Daoy (cell line): ENCODE data around the gene NUPR2. TPM values are rescaled to one million over a fixed set of nuclear protein-coding genes. Genes with fewer than 3 reads are reported as not detected.
A peak's percentile ranks its signal among the peaks of the same experiment; 100 is the strongest.
"Not testable (repeated sequence)": the region's sequence is repeated elsewhere in the genome, so short reads cannot be mapped to it uniquely, and the experiment has no call there.

Source experiments
- DNase-seq: peaks from one replicate; pipeline ENCODE4 v3.0.0-alpha.2; 2015; ENCODE audit warnings: low read depth
- total RNA-seq: library from RNA; depleted of rRNA; stranded (reverse); fragments of >200 nt; shearing (Covaris generic); gene quantifications from 2 replicates; pipeline ENCODE4 v1.2.3, GENCODE V29; 2014; rRNA removed

The NUPR2 gene
- total RNA-seq, result not detected in 2 replicates

- no peak for DNase-seq
These were observed at the start of gene NUPR2 for GRCh38 chr7:56115852-56116538. TSS of gene NUPR2 (minus strand) at chr7:56116417. CDS start at chr7:56116314, 103 bp downstream.

DNA sequence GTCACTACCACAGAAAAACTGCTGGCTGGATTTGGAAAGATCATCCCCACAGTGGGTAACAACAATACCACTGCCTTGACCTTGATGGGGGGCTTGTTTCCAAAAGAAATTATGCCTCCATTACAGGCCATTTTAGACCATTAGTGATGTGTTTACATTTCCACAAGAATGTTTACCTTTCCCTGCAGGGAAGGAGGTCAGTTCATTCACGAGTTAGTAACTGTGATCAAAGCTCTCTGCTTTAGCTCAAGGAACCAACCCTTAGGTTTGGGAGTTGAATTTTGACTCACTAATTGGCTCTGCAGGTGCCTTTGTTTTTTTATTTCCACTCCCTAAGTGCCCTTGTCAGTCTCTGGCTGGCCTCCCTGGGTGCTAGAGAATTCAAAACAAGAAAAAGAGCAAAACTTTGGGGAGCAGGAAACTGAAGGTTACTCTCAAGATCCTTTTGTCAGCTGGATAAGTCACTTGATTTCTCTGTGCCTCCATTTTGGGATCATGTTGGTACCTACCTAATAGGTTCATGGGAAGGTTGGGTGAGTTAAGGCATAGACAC, 41.1 kb upstream of the NUPR2 start:
- DNase-seq, result no peak

- not testable (repeated sequence) for DNase-seq
These were observed 14.8 kb upstream of the NUPR2 start for GRCh38 chr7:56131062-56131461.

GRCh38 chr7:56127241-56127975, 11.2 kb upstream of the NUPR2 start:
- no peak for DNase-seq

DNA sequence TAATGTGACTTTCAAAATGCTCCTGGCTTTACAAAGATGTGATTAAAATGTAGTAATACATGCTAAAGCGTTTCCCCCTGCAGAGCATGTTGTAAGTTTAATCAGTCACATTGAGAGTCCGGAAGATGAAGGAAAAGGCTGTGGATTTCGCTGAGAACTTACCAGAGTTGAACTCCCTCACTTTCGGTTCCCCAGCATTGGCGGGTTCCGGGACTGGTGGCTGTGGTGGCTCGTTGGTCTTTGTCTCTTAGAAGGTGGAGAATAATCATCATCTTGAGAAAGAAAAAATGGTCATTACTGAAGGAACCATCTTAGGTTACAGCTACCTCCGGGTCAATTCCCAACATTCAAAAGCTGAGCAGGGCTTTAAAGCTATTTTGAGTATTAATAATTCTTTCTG, 9.6 kb upstream of the NUPR2 start:
- peak; percentile 36 for DNase-seq

DNA sequence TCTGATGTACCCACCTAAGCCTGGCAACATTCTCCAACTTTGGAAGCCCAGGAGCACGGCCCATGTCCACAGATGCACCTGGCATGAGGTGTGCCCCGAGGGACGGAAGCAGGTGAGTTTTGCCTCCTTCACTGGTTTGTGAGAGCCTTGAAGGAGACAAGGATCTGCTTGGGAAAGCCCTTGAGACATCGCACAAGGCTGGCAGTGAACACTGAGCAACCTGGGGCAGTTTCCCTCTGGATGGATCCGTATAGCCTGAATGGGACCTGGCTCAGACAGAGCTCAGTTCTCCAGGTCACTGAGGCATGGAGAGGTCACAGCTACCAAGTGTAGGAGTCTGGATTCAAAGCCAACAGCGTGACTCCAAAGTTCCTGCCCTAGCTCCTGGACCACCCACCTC, 8.8 kb upstream of the NUPR2 start:
- DNase-seq, result no peak

- DNase-seq, result peak; percentile 44
These were observed 5.2 kb upstream of the NUPR2 start for GRCh38 chr7:56121440-56121839.

GRCh38 chr7:56112244-56112643, 4.0 kb downstream of the NUPR2 start:
- not testable (repeated sequence) for DNase-seq

DNA sequence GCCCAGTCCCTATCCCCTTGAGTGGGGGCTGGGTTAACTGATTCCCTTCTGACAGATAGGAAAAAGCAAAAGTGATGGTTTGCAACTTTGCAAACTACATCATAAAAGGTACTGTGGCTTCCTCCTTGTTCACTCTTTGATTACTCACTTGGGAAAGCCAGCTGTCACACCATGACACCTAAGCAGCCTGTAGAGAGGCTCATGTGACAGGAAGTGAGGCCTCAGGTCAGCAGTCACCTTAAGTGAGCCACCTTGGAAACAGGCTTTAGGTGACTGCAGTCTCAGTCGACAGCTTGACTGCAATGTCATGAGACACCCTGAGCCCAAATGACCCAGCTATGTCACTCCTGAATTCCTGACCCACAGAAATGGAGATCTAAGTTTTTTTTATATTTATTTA, 5.6 kb downstream of the NUPR2 start:
- no peak for DNase-seq

DNA sequence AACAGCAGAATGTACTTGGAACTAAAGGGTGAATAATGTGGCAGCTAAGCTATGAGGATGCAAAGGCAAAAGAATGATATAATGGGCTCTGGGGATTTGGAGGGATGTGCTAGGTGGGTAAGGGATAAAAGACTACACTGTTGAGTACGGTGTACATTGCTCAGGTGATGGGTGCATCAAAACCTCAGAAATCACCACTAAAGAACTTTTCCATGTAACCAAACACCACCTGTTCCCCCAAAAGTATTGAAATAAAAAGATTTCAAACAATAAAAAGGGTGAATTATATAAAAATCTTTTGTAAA, 8.3 kb downstream of the NUPR2 start:
- no peak for DNase-seq

DNA sequence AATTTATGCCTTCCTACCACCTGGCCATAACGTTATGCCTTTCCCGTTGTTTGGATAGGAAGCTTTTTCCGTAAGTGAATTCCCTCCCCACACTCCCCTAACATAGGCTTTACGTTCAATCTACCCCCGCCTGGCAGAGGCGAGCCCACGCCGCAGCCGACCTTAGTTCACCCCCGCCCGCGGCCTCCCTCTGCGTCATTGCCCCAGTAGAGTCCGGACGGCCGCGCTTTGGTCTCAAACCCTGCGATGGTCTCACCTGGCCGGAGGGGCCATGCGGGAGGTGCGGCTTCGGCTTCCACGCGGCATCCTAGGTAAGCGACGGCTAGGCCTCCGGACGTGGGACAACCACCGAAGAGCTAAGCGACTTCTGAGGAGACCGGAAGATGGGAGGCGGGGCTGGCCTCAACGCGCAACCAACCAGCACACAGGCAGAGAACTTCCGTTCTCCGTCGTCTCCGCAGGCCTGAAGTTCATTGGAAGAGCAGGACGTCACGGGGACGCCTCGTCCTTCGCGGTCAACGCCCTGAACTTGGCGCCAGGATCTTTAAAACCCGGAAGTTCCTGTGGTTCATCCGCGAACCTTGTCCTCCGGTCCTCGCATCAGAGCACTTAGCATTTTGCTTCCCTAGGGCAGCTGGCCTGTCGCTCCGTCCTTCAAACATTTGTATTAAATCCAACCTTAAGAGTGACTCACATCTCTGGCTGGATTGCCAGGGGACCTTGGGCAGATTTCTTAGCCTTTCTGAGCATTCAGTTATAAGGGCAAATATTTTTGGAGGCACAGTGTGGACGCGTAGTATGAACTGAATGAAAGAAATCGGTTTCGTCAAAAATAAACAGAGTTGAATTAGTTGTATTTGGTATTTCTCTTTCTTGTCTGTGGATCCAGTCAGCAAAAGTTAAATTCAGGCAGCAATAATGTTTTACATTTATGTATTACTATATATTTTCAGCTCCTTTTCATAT, 9.8 kb downstream of the NUPR2 start, which contains the start of gene CHCHD2:
Gene CHCHD2 (minus strand): TSS at position 369 of the 966 bp plus-strand sequence. CDS start 63 bp downstream, at position 306.
- DNase-seq, result peak; percentile 100

DNA sequence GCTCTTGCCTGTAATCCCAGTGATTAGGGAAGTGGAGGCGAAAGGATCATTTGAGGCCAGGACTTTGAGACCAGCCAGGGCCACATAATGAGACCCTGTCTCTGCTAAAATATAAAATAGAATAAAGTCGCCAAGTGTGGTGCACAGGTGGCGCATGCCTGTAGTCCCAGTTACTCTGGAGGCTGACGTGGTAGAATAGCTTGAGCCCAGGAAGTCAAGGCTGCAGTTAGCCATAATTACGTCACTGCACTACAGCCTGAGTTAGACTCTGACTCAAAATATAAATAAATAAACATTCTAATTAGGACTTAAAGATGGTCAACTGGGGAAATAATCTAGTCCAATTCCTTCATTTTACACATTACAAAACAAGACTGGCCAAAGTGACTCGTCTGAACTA, 10.7 kb downstream of the NUPR2 start:
- peak; percentile 88 for DNase-seq

- not testable (repeated sequence) for DNase-seq
These were observed 12.1 kb downstream of the NUPR2 start for GRCh38 chr7:56104138-56104537.

- no peak for DNase-seq
These were observed 16.6 kb downstream of the NUPR2 start for GRCh38 chr7:56099653-56100052.

DNA sequence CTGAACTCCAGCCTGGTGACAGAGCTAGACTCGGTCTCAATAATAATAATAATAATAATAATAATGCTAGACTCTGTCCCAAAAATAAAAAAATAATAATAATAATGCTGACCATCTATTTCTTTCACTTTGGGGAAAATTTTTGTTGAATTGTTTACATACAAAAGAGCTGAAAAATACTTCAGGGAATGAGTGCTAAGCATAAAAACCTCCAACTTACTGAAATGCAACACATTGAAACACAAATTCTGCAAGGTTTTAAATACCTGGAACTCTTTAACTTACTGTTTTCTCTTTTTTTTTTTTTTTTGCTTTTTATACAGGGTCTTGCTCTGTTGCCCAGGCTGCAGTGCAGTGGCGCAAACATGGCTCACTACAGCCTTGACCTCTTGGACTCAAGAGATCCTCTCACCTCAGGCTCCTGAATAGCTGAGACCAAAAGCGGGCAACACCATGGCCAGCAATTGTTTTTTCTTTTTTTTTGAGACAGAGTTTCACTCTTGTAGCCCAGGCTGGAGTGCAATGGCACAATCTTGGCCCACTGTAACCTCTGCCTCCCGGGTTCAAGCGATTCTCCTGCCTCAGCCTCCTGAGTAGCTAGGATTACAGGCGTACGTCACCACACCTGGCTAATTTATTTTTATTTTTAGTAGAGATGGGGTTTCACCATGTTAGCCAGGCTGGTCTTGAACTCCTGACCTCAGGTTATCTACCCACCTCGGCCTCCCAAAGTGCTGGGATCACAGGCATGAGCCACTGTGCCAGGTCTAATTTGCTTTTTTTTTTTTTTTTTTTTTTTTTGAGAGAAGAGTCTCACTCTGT, 17.8 kb downstream of the NUPR2 start:
- DNase-seq, result not testable (repeated sequence)

DNA sequence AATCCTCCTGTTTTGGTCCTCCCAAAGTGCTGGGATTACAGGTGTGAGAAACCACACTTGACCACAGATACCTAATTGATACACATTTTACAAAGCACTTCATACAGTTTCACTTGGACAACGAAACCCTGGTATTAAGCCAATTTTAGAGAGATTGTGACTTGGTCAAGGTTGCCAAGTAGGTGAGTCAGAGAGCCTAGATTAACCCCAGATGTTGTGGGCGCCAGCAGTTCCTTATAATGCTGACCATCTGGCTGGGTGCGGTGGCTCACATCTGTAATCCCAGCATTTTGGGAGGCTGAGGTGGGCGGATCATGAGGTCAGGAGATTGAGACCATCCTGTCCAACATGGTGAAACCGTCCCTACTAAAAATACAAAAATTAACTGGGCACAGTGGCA, 18.5 kb downstream of the NUPR2 start:
- DNase-seq, result peak; percentile 82

DNA sequence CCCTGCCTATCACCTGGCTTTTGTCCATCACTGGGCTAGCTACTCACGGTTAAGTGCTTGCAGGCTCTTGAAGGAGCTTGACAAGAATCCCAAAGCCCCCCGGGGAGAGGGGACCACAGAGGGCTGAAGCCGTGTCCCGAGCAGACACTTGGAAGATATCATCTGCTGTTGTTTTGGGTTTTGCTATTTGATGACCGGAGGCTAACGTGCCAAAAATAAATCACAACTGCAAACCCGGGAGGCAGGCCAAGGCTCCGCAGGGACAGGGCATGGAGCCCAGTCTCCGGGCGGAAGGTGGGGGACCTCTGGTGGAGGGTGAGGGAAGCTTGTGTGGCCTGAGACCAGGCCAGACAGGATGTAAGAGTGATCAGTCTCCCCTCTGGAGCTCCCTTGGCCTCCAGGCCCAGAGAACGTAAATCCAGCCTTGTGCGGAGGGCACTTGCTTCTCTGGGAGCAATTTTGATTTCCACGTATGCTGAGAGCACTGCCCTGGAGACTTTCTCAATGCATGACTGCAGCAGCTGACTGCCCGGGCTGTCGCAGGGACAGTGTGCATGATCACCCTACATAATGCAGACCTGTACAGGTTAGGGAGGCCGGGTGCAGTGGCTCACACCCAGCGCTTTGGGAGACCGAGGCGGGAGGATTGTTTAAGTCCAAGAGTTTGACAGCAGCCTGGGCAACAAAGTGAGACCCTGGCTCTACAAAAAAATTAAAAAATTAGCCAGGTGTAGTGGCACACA, 23.3 kb downstream of the NUPR2 start, which contains the start of gene PHKG1:
Gene PHKG1 (minus strand): TSS at position 164 of the 743 bp plus-strand sequence. CDS start 4,011 bp downstream, outside the sequence.
- peak; percentile 86 for DNase-seq

- not testable (repeated sequence) for DNase-seq
These were observed 23.8 kb downstream of the NUPR2 start for GRCh38 chr7:56092388-56092787.

GRCh38 chr7:56091591-56091990, 24.6 kb downstream of the NUPR2 start:
- DNase-seq, result no peak

- DNase-seq, result no peak
These were observed 28.8 kb downstream of the NUPR2 start for GRCh38 chr7:56087445-56087844.
